Neural cell (in vitro differentiated cells): ENCODE results near the gene PIGQ. TPM values are rescaled to one million over a fixed set of nuclear protein-coding genes. Genes with fewer than 3 reads are reported as not detected.

Experiments
- H2AFZ ChIP-seq: fragments of 200-600, 300-800 bp; sonication (generic), shearing (Covaris generic); 2 replicates; pipeline ENCODE4 v1.6.0; 2014; ENCODE audit warnings: low read depth, mild to moderate bottlenecking, antibody characterized with exemption, low read length, moderate library complexity
- H3F3A ChIP-seq: fragments of 200-600 bp; shearing (Covaris generic); 2 replicates; pipeline ENCODE4 v1.6.1; 2016; ENCODE audit warnings: mild to moderate bottlenecking, moderate library complexity, mixed read lengths, antibody characterized with exemption, low read length; ENCODE audit not compliant: insufficient read depth, poor library complexity, severe bottlenecking
- H3K27ac ChIP-seq: fragments of 200-600, 300-800 bp; sonication (generic), shearing (Covaris generic); 2 replicates; pipeline ENCODE4 v1.5.1; 2014; ENCODE audit warnings: mild to moderate bottlenecking, low read length, moderate library complexity
- H3K27me3 ChIP-seq: fragments of 300-800, 200-600 bp; sonication (generic), shearing (Covaris generic); 2 replicates; pipeline ENCODE4 v1.6.0; 2014; ENCODE audit warnings: mild to moderate bottlenecking, low read depth, low read length, moderate library complexity; ENCODE audit not compliant: insufficient read depth
- H3K36me3 ChIP-seq: fragments of 300-800, 200-600 bp; sonication (generic), shearing (Covaris generic); 2 replicates; pipeline ENCODE4 v1.5.1; 2014; ENCODE audit warnings: mild to moderate bottlenecking, antibody characterized with exemption, low read length, moderate library complexity; ENCODE audit not compliant: insufficient read depth
- H3K4me2 ChIP-seq: fragments of 300-800, 200-600 bp; sonication (generic), shearing (Covaris generic); 2 replicates; pipeline ENCODE4 v1.6.0; 2014; ENCODE audit warnings: mild to moderate bottlenecking, low read length
- H3K4me3 ChIP-seq: fragments of 300-800, 200-600 bp; sonication (generic), shearing (Covaris generic); 2 replicates; pipeline ENCODE4 v1.5.1; 2014; ENCODE audit warnings: mild to moderate bottlenecking, low read length, moderate library complexity
- H3K79me2 ChIP-seq: fragments of 200-600 bp; shearing (Covaris generic); replicated peaks from 2 replicates; pipeline ENCODE4 v1.6.0; 2014; ENCODE audit warnings: mild to moderate bottlenecking, low read length, moderate library complexity; ENCODE audit not compliant: insufficient read depth
- H3K9ac ChIP-seq: fragments of 300-800, 200-600 bp; sonication (generic), shearing (Covaris generic); 2 replicates; pipeline ENCODE4 v1.6.1; 2016; ENCODE audit warnings: mild to moderate bottlenecking, low read length, mixed read lengths
- H3K9me2 ChIP-seq: fragments of 200-600 bp; shearing (Covaris generic); 2 replicates; pipeline ENCODE4 v1.6.1; 2016; ENCODE audit warnings: mild to moderate bottlenecking, low read length, mixed read lengths; ENCODE audit not compliant: insufficient read depth
- H3K9me3 ChIP-seq: fragments of 200-600, 300-800 bp; sonication (generic), shearing (Covaris generic); 2 replicates; pipeline ENCODE4 v1.6.1; 2016; ENCODE audit warnings: mild to moderate bottlenecking, mixed run types, low read length, moderate library complexity, mixed read lengths
- H4K20me1 ChIP-seq: fragments of 200-600 bp; shearing (Covaris generic); 2 replicates; pipeline ENCODE4 v1.6.1; 2016; ENCODE audit warnings: mild to moderate bottlenecking, mixed run types; ENCODE audit not compliant: insufficient read depth
- EP300 ChIP-seq: fragments of 450-650 bp; conservative IDR thresholded peaks from 2 replicates; pipeline ENCODE4 v1.6.1; 2014; ENCODE audit warnings: antibody characterized with exemption, mild to moderate bottlenecking, moderate library complexity; ENCODE audit not compliant: poor library complexity, severe bottlenecking
- EZH2 ChIP-seq: fragments of 200-600, 300-800 bp; shearing (Covaris generic), sonication (generic); IDR thresholded peaks from 2 replicates; pipeline ENCODE4 v1.6.1; 2014; ENCODE audit warnings: antibody characterized with exemption, low read length, borderline replicate concordance, mild to moderate bottlenecking; ENCODE audit not compliant: insufficient read depth, poor library complexity, severe bottlenecking
- MXI1 ChIP-seq: fragments of 450-650 bp; conservative IDR thresholded peaks from 2 replicates; pipeline ENCODE4 v1.6.1; 2014; ENCODE audit warnings: antibody characterized with exemption, mild to moderate bottlenecking; ENCODE audit not compliant: poor library complexity, severe bottlenecking
- POLR2AphosphoS5 ChIP-seq: IDR thresholded peaks from 2 replicates; pipeline ENCODE4 v1.6.1; 2012
- RAD21 ChIP-seq: fragments of 450-650 bp; conservative IDR thresholded peaks from 2 replicates; pipeline ENCODE4 v1.6.1; 2014; ENCODE audit warnings: antibody characterized with exemption, mild to moderate bottlenecking, moderate library complexity
- SMC3 ChIP-seq: fragments of 450-650 bp; conservative IDR thresholded peaks from 2 replicates; pipeline ENCODE4 v1.6.1; 2014; ENCODE audit warnings: antibody characterized with exemption, mild to moderate bottlenecking, moderate library complexity; ENCODE audit not compliant: poor library complexity
- TAF1 ChIP-seq: IDR thresholded peaks from 2 replicates; pipeline ENCODE4 v1.6.1; 2012; ENCODE audit warnings: low read depth
- polyA plus RNA-seq: library from polyadenylated mRNA; depleted of rRNA; stranded (reverse); fragments of >200 nt; gene quantifications from 2 replicates; pipeline ENCODE4 v1.2.3, GENCODE V29; 2014
- TF ChIP-seq, protein P1 (sequence below): fragments of 450-650 bp; IDR thresholded peaks from 2 replicates; pipeline ENCODE4 v1.5.1; 2014; ENCODE audit warnings: antibody characterized with exemption, mild to moderate bottlenecking, moderate library complexity; ENCODE audit not compliant: poor library complexity, severe bottlenecking
- TF ChIP-seq, protein P2 (sequence below): IDR thresholded peaks from 2 replicates; pipeline ENCODE4 v1.6.1; 2012; ENCODE audit warnings: borderline replicate concordance

Gene PIGQ
- polyA plus RNA-seq, 1 donor from 2014 or later = 69.2 TPM

DNA sequence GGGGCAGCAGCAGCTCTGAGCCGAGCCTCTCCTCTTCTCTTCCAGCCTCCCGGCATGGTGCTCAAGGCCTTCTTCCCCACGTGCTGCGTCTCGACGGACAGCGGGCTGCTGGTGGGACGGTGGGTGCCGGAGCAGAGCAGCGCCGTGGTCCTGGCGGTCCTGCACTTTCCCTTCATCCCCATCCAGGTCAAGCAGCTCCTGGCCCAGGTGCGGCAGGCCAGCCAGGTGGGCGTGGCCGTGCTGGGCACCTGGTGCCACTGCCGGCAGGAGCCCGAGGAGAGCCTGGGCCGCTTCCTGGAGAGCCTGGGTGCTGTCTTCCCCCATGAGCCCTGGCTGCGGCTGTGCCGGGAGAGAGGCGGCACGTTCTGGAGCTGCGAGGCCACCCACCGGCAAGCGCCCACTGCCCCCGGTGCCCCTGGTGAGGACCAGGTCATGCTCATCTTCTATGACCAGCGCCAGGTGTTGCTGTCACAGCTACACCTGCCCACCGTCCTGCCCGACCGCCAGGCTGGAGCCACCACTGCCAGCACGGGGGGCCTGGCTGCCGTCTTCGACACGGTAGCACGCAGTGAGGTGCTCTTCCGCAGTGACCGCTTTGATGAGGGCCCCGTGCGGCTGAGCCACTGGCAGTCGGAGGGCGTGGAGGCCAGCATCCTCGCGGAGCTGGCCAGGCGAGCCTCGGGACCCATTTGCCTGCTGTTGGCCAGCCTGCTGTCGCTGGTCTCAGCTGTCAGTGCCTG lies 4.4 kb downstream of the PIGQ start:
- Histone ChIP-seq H2AFZ (no peak overlapping the region), H3K9me2 (no peaks in the 10 kb centered on the region), H3K79me2 (peaks cover 12% of the 10 kb centered on the region), H3K27ac (no peak overlapping the region), H3F3A (no peaks in the 10 kb centered on the region), H4K20me1 (no peaks in the 10 kb centered on the region), H3K36me3 (no peaks in the 10 kb centered on the region), H3K4me2 (no peak overlapping the region), H3K9me3 (no peaks in the 10 kb centered on the region), H3K9ac (no peak overlapping the region), H3K27me3 (no peaks in the 10 kb centered on the region), H3K4me3 (no peak overlapping the region)
- TF ChIP-seq RAD21 (no peak), SMC3 (no peak), TAF1 (no peak), EP300 (no peak), MXI1 (no peak), POLR2AphosphoS5 (no peak)
- TF ChIP-seq, protein P1, sequence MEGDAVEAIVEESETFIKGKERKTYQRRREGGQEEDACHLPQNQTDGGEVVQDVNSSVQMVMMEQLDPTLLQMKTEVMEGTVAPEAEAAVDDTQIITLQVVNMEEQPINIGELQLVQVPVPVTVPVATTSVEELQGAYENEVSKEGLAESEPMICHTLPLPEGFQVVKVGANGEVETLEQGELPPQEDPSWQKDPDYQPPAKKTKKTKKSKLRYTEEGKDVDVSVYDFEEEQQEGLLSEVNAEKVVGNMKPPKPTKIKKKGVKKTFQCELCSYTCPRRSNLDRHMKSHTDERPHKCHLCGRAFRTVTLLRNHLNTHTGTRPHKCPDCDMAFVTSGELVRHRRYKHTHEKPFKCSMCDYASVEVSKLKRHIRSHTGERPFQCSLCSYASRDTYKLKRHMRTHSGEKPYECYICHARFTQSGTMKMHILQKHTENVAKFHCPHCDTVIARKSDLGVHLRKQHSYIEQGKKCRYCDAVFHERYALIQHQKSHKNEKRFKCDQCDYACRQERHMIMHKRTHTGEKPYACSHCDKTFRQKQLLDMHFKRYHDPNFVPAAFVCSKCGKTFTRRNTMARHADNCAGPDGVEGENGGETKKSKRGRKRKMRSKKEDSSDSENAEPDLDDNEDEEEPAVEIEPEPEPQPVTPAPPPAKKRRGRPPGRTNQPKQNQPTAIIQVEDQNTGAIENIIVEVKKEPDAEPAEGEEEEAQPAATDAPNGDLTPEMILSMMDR = no peak
- TF ChIP-seq, protein P2, sequence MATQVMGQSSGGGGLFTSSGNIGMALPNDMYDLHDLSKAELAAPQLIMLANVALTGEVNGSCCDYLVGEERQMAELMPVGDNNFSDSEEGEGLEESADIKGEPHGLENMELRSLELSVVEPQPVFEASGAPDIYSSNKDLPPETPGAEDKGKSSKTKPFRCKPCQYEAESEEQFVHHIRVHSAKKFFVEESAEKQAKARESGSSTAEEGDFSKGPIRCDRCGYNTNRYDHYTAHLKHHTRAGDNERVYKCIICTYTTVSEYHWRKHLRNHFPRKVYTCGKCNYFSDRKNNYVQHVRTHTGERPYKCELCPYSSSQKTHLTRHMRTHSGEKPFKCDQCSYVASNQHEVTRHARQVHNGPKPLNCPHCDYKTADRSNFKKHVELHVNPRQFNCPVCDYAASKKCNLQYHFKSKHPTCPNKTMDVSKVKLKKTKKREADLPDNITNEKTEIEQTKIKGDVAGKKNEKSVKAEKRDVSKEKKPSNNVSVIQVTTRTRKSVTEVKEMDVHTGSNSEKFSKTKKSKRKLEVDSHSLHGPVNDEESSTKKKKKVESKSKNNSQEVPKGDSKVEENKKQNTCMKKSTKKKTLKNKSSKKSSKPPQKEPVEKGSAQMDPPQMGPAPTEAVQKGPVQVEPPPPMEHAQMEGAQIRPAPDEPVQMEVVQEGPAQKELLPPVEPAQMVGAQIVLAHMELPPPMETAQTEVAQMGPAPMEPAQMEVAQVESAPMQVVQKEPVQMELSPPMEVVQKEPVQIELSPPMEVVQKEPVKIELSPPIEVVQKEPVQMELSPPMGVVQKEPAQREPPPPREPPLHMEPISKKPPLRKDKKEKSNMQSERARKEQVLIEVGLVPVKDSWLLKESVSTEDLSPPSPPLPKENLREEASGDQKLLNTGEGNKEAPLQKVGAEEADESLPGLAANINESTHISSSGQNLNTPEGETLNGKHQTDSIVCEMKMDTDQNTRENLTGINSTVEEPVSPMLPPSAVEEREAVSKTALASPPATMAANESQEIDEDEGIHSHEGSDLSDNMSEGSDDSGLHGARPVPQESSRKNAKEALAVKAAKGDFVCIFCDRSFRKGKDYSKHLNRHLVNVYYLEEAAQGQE = no peak

DNA sequence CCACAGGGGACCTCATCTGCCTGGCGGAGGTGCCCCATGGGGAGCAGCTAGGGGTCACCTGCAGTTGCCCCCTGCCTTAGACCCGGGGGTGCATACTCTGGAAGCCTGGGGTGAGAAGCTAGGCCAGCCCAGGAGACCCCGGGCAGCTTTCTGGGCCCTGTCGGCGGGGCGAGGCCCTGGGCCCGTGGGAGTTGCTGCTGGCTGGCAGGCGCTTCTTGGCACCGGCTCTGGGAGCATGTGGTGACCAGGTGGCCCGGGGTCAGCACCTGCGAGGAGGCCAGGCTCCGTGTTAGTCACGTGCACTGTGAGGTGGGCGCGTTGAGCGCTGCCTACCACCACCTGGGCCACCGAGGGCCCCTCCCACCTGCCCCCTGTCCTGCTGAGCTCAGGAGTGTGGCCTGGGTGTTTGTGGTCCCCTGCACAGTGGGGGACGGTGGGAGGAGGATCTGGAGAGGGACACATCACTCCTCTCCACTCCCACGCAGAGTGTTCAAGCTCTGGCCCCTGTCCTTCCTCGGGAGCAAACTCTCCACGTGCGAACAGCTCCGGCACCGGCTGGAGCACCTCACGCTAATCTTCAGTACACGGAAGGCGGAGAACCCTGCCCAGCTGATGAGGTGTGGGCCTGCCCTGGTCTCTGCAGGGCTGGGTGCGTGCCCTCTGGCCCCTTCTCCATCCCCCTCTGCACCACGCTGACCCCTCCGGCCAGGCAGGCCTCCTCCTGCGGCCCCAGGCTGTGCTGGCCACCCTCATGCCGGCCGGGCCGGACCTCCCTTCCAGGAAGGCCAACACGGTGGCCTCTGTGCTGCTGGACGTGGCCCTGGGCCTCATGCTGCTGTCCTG lies 5.8 kb downstream of the PIGQ start:
- no peaks in the 10 kb centered on the region for H3K36me3 ChIP-seq
- no peak overlapping the region for H3K27ac ChIP-seq
- H4K20me1 ChIP-seq = no peaks in the 10 kb centered on the region
- no peaks in the 10 kb centered on the region for H3K9me3 ChIP-seq
- H3K79me2 ChIP-seq = peaks cover 3% of the 10 kb centered on the region
- H3K9ac ChIP-seq = no peak overlapping the region
- H3K4me3 ChIP-seq = no peak overlapping the region
- H3F3A ChIP-seq = no peaks in the 10 kb centered on the region
- H3K4me2 ChIP-seq = no peak overlapping the region
- no peak for TF ChIP-seq EP300
- no peak for TF ChIP-seq RAD21
- TF ChIP-seq POLR2AphosphoS5 = no peak
- TF ChIP-seq, protein P1 = no peak
- TF ChIP-seq MXI1 = no peak
- no peak for TF ChIP-seq SMC3
- TF ChIP-seq TAF1 = no peak
- TF ChIP-seq EZH2 = no peak
- TF ChIP-seq, protein P2 = no peak
- no peaks in the 10 kb centered on the region for H3K9me2 ChIP-seq
- no peak overlapping the region for H2AFZ ChIP-seq
- H3K27me3 ChIP-seq = no peaks in the 10 kb centered on the region
